ENCODE results near the gene PDAP1.

Gene PDAP1

GRCh38 chr7:99453105-99453504, 44.7 kb upstream of the PDAP1 start:
- DNase-seq (ENCODE audit: low read depth, low spot score): no peak
- ChIA-PET POLR2A (no interaction called here), CTCF (no interaction called here)
- no peak overlapping the region for H3K4me3 ChIP-seq (ENCODE audit: low read depth, low read length)
- TF ChIP-seq CTCF (IDR thresholded peaks at IDR 0.05; ENCODE audit: insufficient read depth, low read length, missing control alignments): no peak

- ChIA-PET POLR2A (no interaction called here), CTCF (no interaction called here)
- DNase-seq (ENCODE audit: low read depth, low spot score): no peak
- H3K4me3 ChIP-seq (ENCODE audit: low read depth, low read length): no peak overlapping the region
- no peak for TF ChIP-seq CTCF (IDR thresholded peaks at IDR 0.05; ENCODE audit: insufficient read depth, low read length, missing control alignments)
Observed at GRCh38 chr7:99452541-99452940, 44.1 kb upstream of the PDAP1 start.

- DNase-seq (ENCODE audit: low read depth, low spot score): no peak
- ChIA-PET CTCF (no interaction called here), POLR2A (no interaction called here)
- no peak overlapping the region for H3K4me3 ChIP-seq (ENCODE audit: low read depth, low read length)
- no peak for TF ChIP-seq CTCF (IDR thresholded peaks at IDR 0.05; ENCODE audit: insufficient read depth, low read length, missing control alignments)
Observed at GRCh38 chr7:99451936-99452335, 43.5 kb upstream of the PDAP1 start.

GRCh38 chr7:99449326-99449725, 40.9 kb upstream of the PDAP1 start:
- H3K4me3 ChIP-seq (ENCODE audit: low read depth, low read length): no peak overlapping the region
- POLR2A ChIA-PET: interaction anchor here (1.3 kb wide), 1 partner anchor 11 kb away, joined by 4 read pairs; the partner anchor contains the start of genes CPSF4 and PTCD1
- CTCF ChIA-PET: no interaction called here
- TF ChIP-seq CTCF (IDR thresholded peaks at IDR 0.05; ENCODE audit: insufficient read depth, low read length, missing control alignments): no peak
- no peak for DNase-seq (ENCODE audit: low read depth, low spot score)

- POLR2A ChIA-PET: interaction anchor here (1.3 kb wide), 1 partner anchor 10 kb away, joined by 4 read pairs; the partner anchor contains the start of genes CPSF4 and PTCD1
- CTCF ChIA-PET: interaction anchor here (0.8 kb wide), 1 partner anchor 8 kb away, joined by 3 read pairs; no protein-coding TSS in a partner anchor
Observed at GRCh38 chr7:99448855-99449254, 40.5 kb upstream of the PDAP1 start.

GRCh38 chr7:99447943-99448342, 39.5 kb upstream of the PDAP1 start:
- POLR2A ChIA-PET: no interaction called here
- H3K4me3 ChIP-seq (ENCODE audit: low read depth, low read length): no peak overlapping the region
- TF ChIP-seq CTCF (IDR thresholded peaks at IDR 0.05; ENCODE audit: insufficient read depth, low read length, missing control alignments): no peak
- no peak for DNase-seq (ENCODE audit: low read depth, low spot score)
- CTCF ChIA-PET: interaction anchor here (0.8 kb wide), 1 partner anchor 9 kb away, joined by 3 read pairs; no protein-coding TSS in a partner anchor

More at GRCh38 chr7:99448855-99449254, 40.5 kb upstream of the PDAP1 start:
- no peak overlapping the region for H3K4me3 ChIP-seq (ENCODE audit: low read depth, low read length)
- no peak for TF ChIP-seq CTCF (IDR thresholded peaks at IDR 0.05; ENCODE audit: insufficient read depth, low read length, missing control alignments)
- DNase-seq (ENCODE audit: low read depth, low spot score): no peak

All from AG04449 (cell line).